Measurements from ENCODE around the gene NPFF.

- TF ChIP-seq SP1 (IDR thresholded peaks at IDR 0.05) (no peak), RAD21 (IDR thresholded peaks at IDR 0.05) (no peak), ATF3 (IDR thresholded peaks at IDR 0.05) (no peak), FOXA2 (IDR thresholded peaks at IDR 0.05) (no peak), JUND (IDR thresholded peaks at IDR 0.05) (no peak)
- TF ChIP-seq, protein P1, sequence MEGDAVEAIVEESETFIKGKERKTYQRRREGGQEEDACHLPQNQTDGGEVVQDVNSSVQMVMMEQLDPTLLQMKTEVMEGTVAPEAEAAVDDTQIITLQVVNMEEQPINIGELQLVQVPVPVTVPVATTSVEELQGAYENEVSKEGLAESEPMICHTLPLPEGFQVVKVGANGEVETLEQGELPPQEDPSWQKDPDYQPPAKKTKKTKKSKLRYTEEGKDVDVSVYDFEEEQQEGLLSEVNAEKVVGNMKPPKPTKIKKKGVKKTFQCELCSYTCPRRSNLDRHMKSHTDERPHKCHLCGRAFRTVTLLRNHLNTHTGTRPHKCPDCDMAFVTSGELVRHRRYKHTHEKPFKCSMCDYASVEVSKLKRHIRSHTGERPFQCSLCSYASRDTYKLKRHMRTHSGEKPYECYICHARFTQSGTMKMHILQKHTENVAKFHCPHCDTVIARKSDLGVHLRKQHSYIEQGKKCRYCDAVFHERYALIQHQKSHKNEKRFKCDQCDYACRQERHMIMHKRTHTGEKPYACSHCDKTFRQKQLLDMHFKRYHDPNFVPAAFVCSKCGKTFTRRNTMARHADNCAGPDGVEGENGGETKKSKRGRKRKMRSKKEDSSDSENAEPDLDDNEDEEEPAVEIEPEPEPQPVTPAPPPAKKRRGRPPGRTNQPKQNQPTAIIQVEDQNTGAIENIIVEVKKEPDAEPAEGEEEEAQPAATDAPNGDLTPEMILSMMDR (IDR thresholded peaks at IDR 0.05; ENCODE audit: low read depth, low read length, missing input control) = no peak
Observed at GRCh38 chr12:53467880-53468279, 39.4 kb downstream of the NPFF start.

All from liver (tissue), 3 donors.